WERI-Rb-1 (cell line): Measurements from ENCODE around the gene ZBTB6.

ENCODE experiments used
- DNase-seq: peaks from one replicate; pipeline ENCODE4 v3.0.0-alpha.2; 2020
- H3K27ac ChIP-seq: fragments of 250-450 bp; sonication (Bioruptor Pico); 2 replicates; pipeline ENCODE4 v1.5.1; 2020; ENCODE audit warnings: mild to moderate bottlenecking, moderate library complexity
- H3K27me3 ChIP-seq: fragments of 250-450 bp; sonication (Bioruptor Pico); 2 replicates; pipeline ENCODE4 v1.5.1; 2021; ENCODE audit warnings: mild to moderate bottlenecking, low read depth, moderate library complexity; ENCODE audit not compliant: insufficient read depth, severe bottlenecking
- H3K36me3 ChIP-seq: fragments of 250-450 bp; sonication (Bioruptor Pico); 2 replicates; pipeline ENCODE4 v1.5.1; 2020; ENCODE audit warnings: mild to moderate bottlenecking, moderate library complexity
- H3K4me3 ChIP-seq: 2 replicates; pipeline ENCODE4 v1.5.1; 2011; ENCODE audit warnings: low read depth, mild to moderate bottlenecking, control low read depth, low read length
- H3K9me3 ChIP-seq: fragments of 250-450 bp; sonication (Bioruptor Pico); 2 replicates; pipeline ENCODE4 v1.5.1; 2021; ENCODE audit warnings: mild to moderate bottlenecking, moderate library complexity; ENCODE audit not compliant: severe bottlenecking
- TF ChIP-seq, protein P1 (sequence below): IDR thresholded peaks from 2 replicates; pipeline ENCODE4 v1.5.1; 2011; ENCODE audit warnings: low read depth, mild to moderate bottlenecking, control low read depth, inconsistent platforms, low read length

Gene ZBTB6

DNA sequence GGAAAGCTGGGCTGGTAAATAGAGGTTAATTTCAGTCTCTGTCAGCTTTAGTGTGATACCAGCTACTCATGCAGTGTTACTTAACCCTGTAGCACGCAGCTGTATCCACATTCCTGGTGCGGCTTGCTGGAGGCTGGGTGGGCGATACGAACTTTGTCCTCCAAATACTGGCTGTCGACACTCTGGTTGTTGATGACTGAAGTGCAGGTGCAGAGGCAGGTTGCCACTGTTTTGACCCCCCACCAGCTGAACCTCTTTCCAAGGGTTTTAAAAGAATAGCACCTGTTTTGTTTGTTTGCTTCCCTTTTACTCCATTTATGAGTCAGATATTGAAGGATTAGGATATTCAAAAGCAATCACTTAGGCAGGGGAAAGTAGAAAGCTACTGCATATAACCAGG, 23.3 kb upstream of the ZBTB6 start:
- peaks cover 31% of the 10 kb centered on the region for H3K36me3 ChIP-seq
- no peak overlapping the region for H3K27ac ChIP-seq
- DNase-seq, result no peak
- H3K27me3 ChIP-seq, result no peaks in the 10 kb centered on the region
- TF ChIP-seq, protein P1, sequence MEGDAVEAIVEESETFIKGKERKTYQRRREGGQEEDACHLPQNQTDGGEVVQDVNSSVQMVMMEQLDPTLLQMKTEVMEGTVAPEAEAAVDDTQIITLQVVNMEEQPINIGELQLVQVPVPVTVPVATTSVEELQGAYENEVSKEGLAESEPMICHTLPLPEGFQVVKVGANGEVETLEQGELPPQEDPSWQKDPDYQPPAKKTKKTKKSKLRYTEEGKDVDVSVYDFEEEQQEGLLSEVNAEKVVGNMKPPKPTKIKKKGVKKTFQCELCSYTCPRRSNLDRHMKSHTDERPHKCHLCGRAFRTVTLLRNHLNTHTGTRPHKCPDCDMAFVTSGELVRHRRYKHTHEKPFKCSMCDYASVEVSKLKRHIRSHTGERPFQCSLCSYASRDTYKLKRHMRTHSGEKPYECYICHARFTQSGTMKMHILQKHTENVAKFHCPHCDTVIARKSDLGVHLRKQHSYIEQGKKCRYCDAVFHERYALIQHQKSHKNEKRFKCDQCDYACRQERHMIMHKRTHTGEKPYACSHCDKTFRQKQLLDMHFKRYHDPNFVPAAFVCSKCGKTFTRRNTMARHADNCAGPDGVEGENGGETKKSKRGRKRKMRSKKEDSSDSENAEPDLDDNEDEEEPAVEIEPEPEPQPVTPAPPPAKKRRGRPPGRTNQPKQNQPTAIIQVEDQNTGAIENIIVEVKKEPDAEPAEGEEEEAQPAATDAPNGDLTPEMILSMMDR, result no peak
- H3K9me3 ChIP-seq, result no peaks in the 10 kb centered on the region
- H3K4me3 ChIP-seq, result no peak overlapping the region

DNA sequence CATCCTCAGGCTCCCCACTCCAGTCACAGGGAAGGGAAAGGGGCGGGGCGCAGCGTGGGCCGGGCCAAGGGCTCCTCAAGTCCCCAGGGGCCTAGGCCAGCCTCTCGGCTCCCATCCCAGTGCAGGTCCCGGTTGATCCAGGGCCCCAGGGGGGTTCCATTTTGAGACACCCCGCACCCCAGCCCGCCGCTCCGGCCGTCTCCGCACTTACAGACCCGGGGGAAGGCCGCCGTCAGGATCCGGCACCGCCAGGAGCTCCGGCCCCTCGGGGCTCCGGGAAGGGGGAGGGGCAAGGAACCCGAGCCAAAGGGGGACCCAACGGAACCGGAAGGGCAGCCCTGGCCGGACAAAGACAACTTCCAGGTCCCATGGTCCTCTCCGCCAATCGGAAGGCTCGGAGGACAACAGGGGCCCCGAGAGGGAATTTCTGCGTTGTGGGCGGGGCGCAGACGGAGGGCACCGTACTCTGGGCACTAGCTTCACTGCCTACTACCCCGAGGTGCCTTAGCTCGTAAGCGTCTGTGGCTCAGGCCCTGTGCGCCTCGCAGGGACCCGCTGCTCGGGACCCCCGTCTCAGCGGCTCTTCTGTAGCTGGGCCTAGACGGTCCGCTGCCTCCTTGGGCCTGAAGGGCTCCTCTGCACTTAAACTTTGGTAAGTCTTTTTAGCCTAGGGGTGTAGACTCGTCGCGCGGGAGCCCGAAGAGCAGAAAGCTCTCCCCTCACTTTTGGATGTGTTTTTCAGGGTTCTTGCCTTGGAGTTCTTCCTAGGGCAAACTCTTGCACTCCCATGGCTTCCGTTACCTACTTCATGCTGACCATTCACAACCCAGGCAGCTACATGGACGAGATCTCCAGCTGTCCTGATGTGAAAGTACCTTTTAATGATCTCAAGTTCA, 18.4 kb upstream of the ZBTB6 start, which contains the start of gene ZBTB26:
ZBTB26 (minus strand) TSS at position 287 of the 896 bp plus-strand sequence. CDS start 11,578 bp downstream, outside the sequence.
- Histone ChIP-seq H3K36me3 (peaks cover 20% of the 10 kb centered on the region), H3K27me3 (no peaks in the 10 kb centered on the region), H3K27ac (peak within 1 kb of the TSS; percentile 93), H3K4me3 (peak within 1 kb of the TSS; percentile 89), H3K9me3 (no peaks in the 10 kb centered on the region)
- TF ChIP-seq, protein P1, result no peak
- peak; percentile 98 for DNase-seq

DNA sequence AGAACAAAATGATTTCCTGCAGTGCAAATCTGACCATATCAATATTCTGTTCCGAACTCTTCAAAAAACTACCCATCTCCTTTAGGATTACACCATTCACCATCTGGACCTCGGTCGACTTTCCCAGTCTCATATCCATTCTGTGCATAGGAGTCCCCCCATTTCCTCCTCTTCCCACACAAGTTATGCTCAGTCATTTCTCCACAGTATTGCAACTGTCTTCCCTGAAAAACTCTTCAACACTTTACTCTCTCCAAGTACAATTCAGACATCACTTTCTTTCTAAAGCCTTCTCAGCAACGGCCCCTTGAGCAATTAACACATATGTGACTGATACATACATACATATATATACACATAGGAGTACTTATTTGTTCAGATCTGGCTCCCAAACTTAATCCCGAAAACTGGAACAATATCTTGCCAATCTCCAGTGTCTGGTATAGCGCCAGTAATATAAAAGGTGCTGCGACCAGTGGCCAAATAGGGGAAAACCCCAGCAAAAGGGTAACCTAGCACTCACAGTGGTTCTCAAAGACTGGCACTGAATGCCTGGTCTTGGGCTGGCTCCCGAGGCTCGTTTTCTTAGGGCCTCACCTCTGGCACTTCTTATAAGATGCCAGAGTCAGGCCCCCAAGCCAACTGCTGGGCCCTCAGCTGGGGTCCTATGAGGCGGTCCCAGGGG, 17.6 kb upstream of the ZBTB6 start:
- no peak for DNase-seq
- Histone ChIP-seq H3K4me3 (peak overlapping the region; percentile 89), H3K27ac (peak overlapping the region; percentile 93), H3K27me3 (no peaks in the 10 kb centered on the region), H3K36me3 (peaks cover 15% of the 10 kb centered on the region), H3K9me3 (no peaks in the 10 kb centered on the region)
- TF ChIP-seq, protein P1, result no peak

DNA sequence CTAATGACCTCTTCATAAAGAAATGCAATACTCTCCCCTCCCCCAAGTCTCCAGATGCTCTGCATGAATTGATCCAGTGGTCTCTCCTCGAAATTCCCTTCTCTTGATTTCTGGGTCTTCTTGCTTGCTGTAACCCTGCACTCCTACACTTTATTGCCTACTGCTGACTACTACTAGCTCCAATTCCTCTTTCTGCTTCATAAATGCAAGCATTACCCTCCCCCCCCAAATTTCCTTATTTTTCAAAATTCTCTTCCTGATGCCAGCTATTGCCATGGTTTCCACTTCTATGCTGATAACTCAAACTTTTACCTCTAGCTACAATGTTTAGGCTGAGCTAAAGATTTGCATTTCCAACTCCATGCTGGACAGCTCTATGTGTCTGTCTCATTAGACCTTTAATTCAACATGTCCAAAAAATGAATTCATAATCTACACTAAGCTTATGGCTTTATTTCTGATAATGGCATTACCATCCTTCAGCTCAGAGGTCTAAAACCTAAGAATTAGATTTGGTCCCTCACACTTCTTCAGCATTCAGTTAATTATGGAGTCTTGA, 16.8 kb upstream of the ZBTB6 start:
- Histone ChIP-seq H3K27ac (no peak overlapping the region), H3K36me3 (peaks cover 14% of the 10 kb centered on the region), H3K9me3 (no peaks in the 10 kb centered on the region), H3K4me3 (no peak overlapping the region), H3K27me3 (no peaks in the 10 kb centered on the region)
- TF ChIP-seq, protein P1, result no peak
- no peak for DNase-seq

DNA sequence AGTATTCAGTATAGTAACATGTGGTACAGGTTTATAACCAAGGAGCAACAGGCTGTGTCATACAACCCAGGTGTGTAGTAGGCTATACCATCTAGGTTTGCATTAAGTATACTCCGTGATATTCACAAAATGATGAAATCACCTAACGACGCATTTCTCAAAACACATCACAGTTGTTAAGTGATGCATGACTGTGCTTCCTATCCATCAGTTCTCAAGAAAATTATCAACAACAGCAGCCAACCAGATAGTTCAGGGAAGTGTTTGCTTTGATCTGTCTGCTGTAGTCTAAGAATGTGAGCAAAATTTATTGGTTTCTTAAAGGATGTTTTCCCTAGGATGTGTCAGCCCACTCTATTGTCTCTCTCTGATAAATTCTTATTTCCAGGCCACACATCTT, 10.8 kb upstream of the ZBTB6 start:
- H3K4me3 ChIP-seq, result no peak overlapping the region
- H3K9me3 ChIP-seq, result no peaks in the 10 kb centered on the region
- H3K27ac ChIP-seq, result no peak overlapping the region
- H3K36me3 ChIP-seq, result peaks cover 20% of the 10 kb centered on the region
- TF ChIP-seq, protein P1, result no peak
- DNase-seq, result no peak
- no peaks in the 10 kb centered on the region for H3K27me3 ChIP-seq
